Hindlimb muscle (tissue), 1 donor: ENCODE data around the gene DBNL. TPM values are rescaled to one million over a fixed set of nuclear protein-coding genes. Genes with fewer than 3 reads are reported as not detected.

Experiments used
- DNase-seq: peaks from one replicate; pipeline ENCODE4 v3.0.0-alpha.2; 2013
- polyA plus RNA-seq: library from polyadenylated mRNA; unstranded; fragments of 120-200 nt; gene quantifications from one replicate; pipeline ENCODE4 v1.2.1, GENCODE V29; 2013; ENCODE audit not compliant: insufficient read length

The DBNL gene
- polyA plus RNA-seq, 1 donor, result 43.5 TPM

GRCh38 chr7:44043902-44044301, 600 bp upstream of the DBNL start:
- no peak for DNase-seq

- no peak for DNase-seq
Observed at GRCh38 chr7:44045226-44046014, 918 bp downstream of the DBNL start.

- DNase-seq, result no peak
Observed at GRCh38 chr7:44046321-44047061, 2.0 kb downstream of the DBNL start.

DNA sequence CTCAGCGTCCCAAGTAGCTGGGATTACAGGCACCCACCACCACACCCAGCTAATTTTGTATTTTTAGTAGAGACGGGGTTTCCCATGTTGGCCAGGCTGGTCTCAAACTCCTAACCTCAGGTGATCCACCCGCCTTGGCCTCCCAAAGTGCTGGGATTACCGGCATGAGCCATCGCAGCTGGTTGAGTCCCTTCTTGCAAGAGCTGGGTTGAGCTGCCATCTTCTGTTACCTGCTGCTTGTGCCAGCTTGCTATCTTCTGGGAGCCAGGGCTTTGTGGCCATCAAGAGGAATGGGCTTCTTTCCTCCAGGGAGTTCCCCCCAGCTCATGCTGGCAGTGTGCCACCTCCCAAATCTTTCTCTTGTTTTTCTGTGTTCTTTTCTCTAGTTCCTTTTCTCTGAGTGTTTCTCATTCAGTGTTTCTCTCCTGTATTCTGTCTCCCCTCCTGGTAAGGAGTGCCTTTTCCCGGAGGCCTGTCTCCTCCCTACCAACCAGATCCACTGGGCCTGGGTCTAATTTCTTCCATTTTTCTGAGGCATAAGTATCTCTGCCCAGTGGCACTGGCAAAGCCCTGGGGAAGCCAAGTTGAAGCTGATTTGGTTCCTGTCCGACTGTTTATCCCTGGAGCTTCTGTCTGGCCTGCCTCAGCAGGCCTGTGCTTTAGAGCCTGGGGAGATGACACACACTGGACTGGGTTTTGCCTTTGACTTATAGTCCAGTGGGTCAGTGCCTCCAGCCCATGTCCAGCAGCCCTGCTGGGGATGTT, 3.7 kb downstream of the DBNL start:
- no peak for DNase-seq

GRCh38 chr7:44050121-44050914, 5.8 kb downstream of the DBNL start:
- no peak for DNase-seq

GRCh38 chr7:44050915-44051560, 6.5 kb downstream of the DBNL start:
- DNase-seq, result no peak

- no peak for DNase-seq
Observed at GRCh38 chr7:44051611-44052220, 7.2 kb downstream of the DBNL start.

DNA sequence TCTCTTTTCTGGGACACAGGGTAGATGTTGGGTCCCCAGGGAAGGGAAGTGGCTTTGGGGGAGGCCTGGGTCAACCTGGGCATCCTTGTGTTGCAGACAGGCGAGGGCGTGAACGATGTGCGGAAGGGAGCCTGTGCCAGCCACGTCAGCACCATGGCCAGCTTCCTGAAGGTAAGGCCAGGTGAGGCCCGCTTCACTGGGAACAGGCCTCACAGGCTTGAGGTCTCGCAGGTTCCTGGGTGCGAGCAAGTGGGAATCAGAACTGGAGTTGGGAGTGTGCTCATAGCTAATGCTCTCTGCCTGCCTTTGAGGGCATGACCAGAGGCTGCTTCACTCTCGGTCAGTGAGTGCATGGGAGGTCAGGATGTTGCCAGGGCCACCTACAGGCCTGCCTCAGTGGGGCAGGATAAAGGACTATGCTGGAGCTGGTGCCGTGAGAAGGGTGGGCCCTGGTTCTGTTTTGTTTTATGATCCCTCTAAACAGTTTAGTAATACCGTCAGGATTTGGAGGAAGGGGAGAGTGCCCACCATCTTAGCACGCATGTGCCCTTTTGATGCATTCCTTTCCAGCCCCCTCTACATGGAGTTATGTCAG, 8.4 kb downstream of the DBNL start:
- DNase-seq, result no peak

DNA sequence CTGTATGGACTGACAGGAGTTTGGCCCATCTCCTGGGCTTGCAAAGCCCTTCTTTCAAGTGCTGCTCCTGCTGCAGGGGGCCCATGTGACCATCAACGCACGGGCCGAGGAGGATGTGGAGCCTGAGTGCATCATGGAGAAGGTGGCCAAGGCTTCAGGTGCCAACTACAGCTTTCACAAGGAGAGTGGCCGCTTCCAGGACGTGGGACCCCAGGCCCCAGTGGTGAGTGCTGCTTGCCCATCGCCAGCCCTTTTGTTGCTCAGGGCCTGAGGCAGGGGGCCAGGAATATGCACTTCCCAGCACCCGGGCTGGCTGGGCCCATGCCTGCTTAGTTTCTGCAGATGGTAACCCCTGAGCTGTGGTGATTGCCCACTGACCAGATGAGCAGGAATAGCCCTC, 12.2 kb downstream of the DBNL start:
- no peak for DNase-seq

DNA sequence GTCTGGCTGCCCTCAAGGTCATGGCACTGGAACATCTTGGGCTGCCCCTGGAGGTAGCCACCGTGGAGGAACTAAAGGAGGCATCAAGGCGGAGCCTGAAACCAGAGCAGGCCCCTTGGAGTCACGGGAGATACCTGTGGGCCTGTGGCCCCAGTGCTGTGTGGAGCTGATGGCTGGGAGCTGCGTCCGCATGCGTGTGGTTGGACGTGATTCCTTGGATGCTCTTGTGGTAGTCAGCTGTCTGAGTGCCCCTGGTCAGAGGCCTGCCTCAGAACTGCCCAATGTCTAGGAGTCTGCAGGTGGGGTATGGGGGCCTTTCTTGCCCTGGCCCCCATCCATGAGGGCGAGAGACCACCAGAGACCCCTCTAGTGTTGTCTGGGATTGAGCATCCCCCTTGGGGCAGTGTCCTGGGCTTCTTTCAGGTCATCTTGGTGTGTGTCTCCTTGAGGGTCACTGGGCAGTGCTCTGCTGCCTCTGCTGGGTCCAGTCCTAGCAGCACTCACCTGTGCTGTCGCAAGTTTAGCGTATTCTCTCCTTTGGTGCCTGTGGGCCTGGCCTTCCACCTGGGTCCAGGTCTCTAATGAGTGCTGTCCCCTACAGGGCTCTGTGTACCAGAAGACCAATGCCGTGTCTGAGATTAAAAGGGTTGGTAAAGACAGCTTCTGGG, 12.8 kb downstream of the DBNL start:
- no peak for DNase-seq

GRCh38 chr7:44057849-44058758, 13.6 kb downstream of the DBNL start:
- no peak for DNase-seq

- DNase-seq, result no peak
Observed at GRCh38 chr7:44058759-44059218, 14.3 kb downstream of the DBNL start.

- no peak for DNase-seq
Observed at GRCh38 chr7:44059219-44060090, 15.0 kb downstream of the DBNL start.

DNA sequence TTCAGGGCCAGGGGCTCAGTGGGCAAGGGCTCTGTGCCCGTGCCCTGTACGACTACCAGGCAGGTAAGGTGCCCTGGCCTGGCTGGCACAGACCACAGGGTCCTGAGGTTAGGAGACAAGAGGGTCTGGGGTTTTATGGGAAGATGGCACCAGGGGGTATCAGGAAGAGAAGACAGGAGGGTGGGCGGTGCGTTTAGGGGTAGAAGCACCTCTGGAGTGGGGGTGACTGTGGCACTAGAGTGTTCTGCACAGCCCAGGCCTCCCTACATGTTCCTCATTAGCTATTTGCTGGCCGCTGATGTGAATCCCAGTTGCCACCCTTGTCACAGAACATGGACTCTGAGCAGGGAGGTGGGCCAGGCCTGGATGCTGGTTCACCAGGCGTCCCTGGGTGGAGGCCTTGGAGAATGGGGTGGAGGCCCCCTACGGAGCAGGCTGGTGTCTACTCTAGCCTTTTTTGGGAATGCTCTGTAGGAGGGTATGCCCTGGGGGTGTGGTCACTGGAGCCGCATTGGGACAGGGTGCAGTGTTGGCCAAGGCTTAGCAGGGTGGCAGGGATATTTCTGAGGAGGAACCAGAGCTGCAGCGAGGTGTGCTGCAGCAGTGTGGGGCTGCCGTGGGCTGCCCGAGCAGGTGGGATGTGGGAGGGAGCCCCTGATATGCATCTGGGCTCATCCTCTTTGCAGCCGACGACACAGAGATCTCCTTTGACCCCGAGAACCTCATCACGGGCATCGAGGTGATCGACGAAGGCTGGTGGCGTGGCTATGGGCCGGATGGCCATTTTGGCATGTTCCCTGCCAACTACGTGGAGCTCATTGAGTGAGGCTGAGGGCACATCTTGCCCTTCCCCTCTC, 15.8 kb downstream of the DBNL start:
- DNase-seq, result no peak

DNA sequence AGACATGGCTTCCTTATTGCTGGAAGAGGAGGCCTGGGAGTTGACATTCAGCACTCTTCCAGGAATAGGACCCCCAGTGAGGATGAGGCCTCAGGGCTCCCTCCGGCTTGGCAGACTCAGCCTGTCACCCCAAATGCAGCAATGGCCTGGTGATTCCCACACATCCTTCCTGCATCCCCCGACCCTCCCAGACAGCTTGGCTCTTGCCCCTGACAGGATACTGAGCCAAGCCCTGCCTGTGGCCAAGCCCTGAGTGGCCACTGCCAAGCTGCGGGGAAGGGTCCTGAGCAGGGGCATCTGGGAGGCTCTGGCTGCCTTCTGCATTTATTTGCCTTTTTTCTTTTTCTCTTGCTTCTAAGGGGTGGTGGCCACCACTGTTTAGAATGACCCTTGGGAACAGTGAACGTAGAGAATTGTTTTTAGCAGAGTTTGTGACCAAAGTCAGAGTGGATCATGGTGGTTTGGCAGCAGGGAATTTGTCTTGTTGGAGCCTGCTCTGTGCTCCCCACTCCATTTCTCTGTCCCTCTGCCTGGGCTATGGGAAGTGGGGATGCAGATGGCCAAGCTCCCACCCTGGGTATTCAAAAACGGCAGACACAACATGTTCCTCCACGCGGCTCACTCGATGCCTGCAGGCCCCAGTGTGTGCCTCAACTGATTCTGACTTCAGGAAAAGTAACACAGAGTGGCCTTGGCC, 16.6 kb downstream of the DBNL start:
- no peak for DNase-seq

DNA sequence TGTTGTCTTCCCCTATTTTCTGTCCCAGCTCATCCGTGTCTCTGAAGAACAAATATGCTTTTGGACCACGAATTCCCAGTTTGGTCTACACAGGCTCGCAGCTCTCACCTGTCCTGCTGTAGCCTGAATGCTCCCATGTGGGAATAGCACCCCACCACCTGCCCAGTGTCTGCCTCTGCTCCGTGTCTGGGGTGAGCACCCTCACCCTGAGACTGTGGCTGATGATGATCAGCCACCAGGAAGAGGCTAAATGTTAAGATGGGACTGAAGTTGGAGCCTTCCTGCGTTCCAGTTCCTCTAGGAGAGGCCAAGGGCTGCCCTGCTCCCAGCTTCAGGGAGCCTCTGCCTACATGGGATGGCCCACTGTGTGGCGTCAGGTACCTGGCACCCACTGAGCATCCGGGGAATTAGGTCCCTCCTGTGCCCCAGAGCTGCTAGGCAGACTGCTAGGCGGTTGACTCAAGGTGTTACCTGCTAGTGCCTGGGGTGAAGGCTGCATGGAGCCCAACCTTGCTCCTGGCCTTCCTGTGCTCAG, 17.2 kb downstream of the DBNL start:
- DNase-seq, result no peak
